ENCODE measurements around the gene BNC2.
"Not testable (repeated sequence)": the region's sequence is repeated elsewhere in the genome, so short reads cannot be mapped to it uniquely, and the experiment has no call there.

Gene BNC2

DNA sequence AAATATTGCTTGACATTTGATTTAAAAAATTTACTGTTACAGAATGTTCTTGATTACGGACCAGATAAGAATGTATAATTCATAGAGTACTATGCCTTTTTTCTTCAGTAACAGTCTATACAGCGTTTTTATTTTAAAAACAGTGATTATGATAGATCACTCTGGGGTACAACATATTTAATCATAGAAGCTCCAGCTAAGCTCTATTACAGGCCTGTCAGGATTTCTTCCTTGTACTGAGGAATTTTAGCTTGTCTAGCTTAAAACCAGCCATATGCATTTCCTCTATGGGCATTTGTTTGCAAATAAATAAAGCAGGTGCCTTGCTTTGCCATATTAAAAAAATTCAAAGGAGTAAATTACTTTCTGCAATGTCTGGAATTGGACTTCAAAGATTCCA, 423.8 kb downstream of the BNC2 start:
- no peak for DNase-seq

DNA sequence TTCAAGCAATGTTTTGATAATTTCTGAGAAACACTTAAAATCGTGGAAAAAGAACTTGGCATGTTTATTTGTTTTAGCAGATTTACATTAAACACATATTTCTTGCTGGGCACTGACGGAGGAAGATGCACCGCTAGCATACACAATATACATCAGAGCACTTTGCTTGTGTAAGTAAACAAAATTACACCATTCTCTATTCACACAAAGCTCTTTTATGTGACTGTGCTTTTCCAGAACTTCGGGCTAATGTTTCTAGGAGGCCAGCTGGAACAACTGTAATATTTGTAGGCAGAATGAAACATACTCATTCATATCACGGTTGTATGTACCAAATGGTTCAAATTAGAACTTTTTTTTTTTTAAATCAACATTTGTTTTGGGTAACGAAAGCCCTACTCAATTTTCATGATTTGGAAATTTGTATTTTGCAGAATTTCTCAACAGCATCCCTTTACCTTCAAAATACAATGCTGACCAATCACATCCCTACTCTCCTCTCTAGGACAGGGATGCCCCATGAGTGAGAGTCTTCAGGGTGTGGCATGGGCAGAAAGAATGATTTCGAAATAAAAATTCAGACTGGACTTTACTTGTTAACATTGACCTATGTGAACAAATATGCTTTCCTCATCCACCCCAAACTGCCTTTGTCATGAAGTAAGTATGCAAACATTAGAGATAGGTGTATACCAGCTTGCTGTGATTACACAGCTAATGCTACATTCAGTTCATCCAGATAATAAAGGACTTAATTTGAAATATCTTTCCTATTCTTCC, 425.1 kb downstream of the BNC2 start:
- no peak for DNase-seq

DNA sequence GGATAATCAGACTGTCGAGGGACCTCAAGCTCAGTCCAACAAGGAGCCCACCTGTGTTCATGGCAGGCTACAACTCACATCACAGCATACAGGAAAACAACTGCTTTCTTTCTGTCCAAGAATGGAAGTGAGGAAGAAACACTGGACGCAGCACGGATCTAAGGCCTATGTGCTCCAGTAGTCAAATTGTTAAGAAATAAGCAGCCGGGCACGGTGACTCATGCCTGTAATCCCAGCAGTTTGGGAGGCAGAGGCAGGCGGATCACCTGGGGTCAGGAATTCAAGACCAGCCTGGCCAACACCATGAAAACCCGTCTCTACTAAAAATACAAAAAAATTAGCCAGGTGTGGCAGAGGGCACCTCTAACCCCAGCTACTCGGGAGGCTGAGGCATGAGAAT, 427.8 kb downstream of the BNC2 start:
- DNase-seq: no peak

DNA sequence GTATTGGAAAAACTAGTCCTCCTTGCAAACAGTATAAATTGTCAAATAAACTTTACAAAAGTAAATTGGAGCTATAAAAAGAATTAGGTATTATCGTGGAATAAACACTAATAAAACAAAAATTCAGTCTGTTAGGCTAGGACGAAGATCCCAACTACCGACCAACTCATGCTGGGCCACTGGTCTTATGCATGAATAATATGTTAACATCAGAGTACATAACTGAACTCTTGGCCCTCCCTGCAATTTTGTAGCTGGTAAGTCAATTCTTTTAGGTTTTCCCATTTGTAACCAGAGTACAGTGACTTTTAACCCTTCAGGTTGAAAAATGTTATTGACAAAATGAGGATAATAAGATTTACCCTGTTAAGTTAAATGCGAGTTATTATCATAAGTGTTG, 428.7 kb downstream of the BNC2 start:
- DNase-seq: no peak

DNA sequence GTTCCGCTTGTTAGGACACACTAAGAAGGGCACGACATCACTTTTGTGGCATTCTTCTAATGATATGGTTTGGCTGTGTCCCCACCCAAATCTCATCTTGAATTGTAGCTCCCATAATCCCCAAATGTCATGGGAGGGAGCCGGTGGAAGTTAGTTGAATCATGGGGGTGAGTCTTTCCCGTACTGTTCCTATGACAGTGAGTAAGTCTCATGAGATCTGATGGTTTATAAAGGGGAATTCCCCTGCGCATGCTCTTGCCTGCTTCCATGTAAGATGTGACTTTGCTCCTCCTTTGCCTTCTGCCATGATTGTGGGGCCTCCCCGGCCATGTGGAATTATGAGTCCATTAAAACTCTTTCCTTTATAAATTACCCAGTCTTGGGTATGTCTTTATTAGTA, 431.6 kb downstream of the BNC2 start:
- not testable (repeated sequence) for DNase-seq

DNA sequence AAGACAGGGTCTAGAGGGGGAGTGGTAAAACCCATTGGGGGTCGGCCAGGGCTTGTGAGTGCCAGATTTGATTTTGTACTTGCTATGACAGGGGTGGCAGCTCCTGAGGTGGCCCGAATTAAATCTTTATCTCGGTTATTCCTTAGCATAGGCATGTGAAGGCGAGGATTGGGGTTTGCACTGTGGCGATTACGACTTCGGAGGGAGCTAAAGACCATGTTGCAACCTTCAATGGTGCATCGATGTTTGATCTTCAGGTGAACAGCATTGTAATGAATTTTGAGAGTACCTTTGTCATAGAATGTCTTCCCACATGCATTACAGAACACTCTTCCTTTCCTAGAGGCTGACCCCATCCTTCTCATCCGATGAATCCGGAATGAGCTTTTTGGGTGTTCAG, 433.9 kb downstream of the BNC2 start:
- DNase-seq: no peak

DNA sequence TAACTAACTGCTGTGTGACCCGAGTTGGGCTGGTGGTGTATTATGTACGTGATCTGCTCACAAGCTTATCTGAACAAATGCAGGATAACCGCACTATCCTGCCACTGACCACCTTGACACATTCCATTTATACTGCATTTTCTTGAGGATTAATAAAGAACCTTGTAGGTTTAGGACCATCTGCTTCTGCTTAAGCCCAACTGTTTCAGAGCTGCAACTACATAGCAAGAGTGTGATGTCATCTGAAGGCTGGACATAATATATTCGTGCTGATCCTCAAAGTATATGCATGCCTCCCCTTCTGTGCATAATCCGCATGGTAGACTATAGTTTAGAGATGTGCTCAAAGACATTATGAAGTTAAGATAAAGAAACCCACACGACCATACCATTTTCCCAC, 435.9 kb downstream of the BNC2 start:
- peak; percentile 85 for DNase-seq

DNA sequence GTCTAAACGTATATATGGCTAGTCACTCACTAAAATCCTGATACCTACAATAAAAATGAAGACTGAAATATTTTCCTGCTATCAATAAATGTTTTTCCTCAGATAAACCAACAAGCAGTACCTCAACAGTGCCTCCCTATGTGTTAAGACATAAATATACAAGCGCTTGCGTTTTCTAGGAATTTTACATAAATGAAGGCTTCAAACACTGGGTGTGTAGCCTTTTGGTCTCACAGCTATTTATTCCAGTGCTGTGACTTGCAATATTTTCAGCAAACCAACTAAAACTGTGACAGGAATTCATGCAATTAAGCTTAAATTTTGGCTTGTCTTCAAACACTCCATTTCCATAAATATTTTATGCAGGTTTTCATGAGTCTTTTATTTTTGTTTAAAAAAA, 437.0 kb downstream of the BNC2 start:
- no peak for DNase-seq

DNA sequence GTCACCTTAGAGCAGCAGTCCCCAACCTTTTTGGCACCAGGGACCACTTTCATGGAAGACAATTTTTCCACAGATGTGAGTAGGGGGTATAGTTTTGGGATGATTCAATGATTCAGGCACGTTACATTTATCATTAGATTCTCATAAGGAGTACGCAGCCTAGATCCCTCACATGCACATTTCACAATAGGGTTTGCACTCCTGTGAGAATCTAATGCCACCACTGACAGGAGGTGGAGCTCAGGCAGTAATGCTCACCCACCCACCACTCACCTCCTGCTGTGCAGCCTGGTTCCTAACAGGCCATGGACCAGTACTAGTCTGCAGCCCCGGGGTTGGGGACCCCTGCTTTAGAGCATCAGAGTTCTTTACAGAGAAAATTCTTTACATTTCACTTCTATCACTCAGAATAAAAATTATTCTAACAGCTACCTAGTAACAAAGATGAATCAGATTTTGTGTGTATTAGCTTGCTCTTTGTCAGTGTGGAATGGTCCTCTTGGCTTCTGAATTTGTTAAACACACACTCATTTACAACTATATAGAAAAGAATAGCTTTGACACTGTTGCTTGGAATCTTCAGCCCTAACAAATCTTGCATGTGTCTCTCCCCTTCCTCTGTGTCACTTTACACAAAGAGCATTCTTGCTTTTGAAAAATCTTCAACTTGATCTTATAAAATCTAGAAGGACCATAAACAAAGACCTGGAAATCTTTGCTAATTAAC, 438.6 kb downstream of the BNC2 start:
- DNase-seq: no peak

DNA sequence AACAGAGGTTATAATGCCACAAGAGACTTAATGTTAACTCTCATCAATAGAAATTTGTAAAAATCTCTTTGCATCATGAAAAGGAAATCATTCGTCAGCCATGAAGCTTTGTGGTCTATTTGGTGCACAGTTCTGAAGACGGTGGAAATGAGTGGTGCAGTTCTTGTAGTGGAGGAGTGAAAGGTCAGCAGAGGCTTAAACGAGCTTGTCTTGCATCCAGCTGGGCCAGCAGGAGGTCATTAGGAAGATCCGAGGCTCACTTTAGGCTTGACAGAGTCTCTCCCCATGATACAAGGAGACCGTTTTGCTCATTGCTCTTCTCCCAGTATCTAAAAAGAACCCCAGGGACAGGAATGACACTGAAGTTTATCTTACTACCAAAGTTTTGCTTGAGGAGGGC, 440.8 kb downstream of the BNC2 start:
- no peak for DNase-seq

DNA sequence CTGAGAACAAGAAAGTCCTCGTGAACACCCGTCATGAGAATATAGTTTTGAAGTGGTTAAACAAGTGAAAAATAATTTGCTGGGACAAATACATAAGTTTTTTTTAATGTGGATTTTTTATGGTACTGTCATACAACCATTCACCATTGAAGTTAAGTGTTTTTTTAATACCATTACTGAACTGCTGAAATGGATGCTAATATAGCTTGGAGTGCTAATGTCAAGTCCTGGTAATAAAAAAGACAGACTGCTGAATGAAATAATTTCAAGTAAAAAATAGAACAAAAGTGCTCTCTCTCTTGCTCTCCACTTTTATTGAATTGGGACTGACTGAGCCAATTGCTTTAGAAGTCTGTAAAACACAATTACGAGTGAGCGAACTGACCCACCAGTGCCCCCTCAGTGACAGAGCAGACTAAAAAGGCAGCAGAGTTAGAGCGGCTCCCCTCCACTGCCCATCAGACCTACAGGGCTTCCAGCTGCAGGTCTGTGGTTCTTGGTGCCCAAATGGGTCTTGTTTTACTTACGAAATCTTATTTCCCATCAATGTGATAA, 442.5 kb downstream of the BNC2 start:
- no peak for DNase-seq

DNA sequence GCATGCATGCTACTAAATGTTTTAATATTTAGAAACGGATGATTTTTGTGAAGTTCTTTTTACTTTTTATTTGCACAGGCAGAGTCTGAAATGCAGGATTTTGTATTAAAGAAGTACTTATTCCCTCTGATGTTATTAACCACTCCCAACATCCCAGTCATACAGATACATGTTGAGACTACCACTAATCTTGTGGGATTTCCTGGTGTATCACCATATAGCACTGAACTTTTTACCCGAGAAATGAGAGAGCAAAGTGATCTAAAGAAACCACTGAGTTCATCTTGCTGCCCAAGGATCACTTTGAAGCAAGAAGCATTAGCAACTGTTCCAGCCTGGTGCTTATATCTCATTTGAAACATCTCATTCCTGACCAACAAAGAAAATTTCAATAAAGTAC, 443.8 kb downstream of the BNC2 start:
- DNase-seq: no peak

DNA sequence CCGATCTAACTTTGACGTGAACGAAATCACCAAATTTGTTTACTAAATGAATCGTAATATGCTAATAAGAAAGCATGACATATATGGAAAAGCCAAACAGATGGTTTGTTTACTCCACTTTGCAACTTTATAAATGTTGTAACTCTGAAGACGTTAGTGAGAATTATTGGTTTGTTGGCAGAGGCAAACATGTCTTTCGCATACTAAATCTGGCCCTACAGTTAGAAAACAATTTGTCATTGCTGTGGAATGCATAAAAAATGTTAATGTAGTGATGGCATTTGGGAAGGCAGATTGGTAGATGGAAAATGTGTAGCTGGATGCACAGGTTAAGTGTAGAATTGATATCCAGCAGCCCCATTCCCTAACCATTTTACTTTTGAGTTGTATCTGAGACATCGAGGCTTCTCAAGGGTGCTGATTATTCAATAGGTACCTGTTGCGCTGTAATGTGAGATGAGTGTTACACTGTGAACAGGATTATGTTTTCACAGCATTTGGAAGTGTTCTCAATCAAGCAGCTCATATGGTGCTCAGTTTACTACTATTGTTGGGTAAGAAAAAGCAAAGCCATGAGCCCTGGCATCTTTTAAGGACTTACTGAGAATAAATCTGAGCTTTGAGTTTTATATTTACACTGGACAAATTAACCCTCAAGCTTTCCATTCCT, 444.8 kb downstream of the BNC2 start:
- DNase-seq: peak; percentile 69

DNA sequence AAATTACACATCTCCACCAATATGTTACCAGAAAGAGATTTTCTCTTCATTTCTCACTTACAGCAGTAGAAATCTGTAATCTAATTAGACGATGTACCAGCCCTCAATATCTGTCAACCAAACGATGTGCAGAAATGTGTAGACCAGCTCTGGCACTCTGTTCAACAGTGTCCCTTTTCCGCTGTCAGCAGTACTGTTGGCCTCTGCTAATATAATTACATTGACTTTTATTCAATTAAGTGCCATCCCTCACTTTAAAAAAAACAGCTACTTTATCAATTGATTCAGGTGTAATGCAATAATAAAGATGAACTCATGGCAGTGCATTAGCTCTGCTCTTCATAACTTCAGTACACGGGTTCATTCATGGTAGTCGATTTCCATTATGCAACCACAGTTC, 448.4 kb downstream of the BNC2 start:
- no peak for DNase-seq

DNA sequence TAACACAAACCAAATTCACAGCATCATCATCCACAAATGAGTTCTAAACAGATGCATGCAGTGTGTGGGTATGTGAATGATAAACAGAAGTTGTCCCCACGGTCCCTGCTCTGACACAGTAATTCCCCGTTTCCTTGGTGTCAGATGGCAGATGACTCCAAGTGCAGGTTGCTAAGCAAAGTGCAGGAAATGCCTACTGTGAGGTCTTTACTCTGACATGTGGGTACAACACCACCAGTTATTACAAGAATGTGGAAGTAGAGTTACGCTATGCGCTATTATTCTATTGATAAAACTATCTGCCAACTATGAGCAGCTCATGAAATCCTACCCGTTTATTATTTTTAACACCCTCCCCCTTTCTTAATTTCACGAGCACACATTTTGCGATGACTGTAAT, 448.9 kb downstream of the BNC2 start:
- peak; percentile 80 for DNase-seq

DNA sequence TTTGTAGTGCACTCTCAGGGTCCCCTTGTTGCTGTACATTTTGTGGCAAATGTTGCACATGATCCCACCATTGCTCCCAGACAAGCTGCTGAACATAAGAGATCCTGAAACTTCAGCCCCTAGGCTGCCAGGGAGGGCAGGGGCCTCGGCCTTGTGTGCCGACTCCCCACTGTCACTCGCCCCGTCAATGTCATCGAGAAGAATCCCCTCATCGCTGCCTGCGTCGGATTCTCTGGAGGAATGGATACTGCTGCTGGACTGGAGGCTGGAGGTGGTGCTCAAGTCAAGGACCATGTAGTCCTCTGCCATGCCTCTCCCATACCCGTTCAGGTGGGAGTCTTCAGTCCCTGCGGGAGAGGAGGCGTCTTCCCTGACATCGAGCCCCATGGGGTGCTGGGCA, 451.3 kb downstream of the BNC2 start:
- no peak for DNase-seq

DNA sequence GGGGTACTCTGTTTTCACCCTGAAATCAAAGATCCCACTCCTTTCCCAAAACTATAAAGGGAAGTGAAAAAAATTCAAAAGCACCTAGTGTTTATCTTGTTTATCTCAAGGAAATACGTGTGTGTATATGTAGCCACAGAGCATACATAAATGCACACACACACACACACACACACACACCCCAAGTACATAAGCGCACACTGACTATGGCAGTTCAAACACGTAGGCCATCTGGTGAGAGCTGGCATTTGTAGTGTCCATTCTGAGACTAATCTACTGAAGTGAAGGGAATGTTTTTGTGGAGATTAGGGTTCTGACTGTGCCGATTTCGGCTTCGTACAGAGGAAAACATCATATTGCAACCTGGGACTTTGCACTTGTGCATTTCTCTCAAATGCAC, 451.7 kb downstream of the BNC2 start:
- DNase-seq: no peak

DNA sequence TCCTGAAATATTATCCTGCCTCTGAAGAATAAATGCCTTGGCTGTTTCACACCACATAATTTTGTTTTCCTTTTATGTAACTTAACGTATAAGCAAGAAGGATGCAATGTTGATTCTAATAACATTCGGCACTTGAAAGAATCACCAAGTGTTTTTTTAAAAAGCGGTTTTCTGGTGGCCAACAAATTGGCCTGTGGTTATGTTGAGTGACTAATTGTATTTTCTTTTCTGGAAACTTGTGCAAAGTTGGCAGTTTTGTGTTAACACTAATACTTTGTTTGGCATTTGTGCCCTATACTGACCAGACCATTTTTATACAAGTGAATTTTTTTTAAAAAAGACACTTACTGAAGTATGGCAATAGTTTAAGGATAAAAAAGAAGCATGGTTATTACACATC, 452.7 kb downstream of the BNC2 start:
- DNase-seq: peak; percentile 66

DNA sequence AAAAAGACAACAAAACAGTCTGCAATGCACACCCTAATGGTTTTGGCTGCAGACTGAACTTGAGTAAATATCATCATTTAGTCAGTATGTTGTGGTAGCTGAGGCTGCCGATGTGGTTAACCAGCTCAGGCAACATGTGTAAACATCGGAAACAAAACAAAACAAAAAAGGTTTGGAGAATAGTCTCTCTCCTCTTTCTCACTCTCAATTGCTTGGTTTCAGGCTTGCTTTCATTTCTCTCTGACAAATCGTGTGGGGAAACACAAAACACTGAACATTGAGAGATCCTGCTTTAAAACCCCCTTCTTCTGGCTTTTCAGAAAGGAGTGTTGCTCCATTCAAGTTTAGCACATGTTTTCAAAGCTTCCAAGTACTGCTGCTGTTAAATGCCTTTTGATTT, 453.3 kb downstream of the BNC2 start:
- DNase-seq: peak; percentile 74

DNA sequence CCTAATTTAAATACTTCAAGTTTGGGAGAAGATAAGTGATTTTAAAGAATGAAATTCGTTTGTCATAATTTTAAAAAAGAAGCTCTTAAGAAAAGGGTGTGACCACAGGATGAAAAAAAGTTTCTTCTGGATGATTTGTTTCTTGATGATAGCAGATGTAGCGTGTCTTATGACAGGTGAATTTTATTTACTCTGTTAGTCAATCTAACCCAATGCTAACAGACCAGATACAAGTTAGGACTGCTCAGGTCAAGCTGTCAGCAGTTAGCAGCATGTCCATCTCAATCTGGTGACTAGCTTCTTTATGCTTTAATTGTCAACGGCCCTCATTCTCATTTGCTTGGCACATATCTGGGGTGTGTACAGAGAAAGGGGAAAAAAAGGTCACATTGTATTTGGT, 456.0 kb downstream of the BNC2 start:
- DNase-seq: no peak

DNA sequence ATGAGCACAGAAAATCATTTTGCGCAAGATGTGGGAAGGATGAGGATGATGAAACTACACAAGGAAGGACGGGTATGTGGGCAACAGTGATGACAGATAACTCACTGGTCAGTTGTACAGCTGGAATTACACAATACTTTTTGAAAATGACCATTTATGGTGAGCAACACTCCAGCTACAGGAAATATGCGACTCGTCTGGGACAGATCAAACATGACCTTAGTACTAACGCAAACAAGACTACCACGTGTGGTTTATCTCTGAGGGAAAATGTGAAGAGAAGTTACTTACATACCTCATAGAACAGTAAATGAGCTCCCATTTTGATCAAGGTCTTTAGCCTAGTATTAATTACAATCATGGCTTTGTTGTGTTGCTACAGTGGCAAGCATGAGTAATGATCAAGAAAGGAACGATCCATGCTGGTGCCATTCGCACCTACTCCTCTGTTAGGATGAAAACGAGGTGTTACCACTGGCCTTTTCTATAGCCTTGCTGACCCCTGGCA, 456.9 kb downstream of the BNC2 start:
- DNase-seq: peak; percentile 81

DNA sequence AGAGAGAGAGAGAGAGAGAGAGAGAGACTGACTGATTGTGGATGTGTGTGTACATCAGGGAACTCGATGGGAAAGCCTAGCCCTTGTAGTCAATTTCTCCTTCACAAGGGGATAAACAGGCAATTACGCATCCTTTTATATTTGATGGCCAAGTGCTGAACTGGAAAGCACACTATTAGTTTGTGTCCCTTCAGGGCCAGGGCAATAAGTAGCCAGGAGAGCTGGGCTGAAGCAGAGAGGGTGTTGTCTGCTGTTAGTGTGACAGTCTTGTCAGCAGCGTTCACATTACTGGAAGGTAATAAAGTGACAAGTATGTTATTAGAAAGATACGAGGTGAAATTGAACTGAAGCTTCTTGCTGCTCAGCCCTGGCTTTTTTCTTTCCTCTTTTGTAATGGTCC, 457.7 kb downstream of the BNC2 start:
- no peak for DNase-seq

DNA sequence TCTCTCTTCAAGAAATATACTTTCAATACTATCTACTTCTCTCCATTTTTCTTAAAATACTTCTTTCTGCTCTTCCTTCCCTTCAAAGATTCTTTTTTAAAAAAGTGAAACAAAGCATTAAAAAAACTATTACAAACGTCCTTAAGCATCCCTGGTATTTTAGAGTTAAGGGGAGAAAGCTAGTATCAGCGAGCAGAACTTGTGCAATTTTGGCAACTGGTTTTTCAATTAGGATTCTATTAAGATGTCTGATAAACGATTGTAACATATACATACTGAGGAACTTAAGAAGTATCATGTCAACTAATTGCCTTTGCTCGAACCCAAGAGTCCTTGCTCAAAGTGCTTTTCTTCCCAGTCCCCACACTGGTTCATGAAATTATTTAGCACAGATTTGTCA, 459.2 kb downstream of the BNC2 start:
- DNase-seq: no peak
